Upper lobe of left lung (tissue), 6 donors: ENCODE measurements around the gene LCN9. TPM values are rescaled to one million over a fixed set of nuclear protein-coding genes. Genes with fewer than 3 reads are reported as not detected.

Experiments used
- ATAC-seq, 2 donors: fragments of 200-7000 bp; cut with Tn5 transposase; one replicate each; pipeline ENCODE4 v1.9.1; 2022; ENCODE audit warnings: mild to moderate bottlenecking in 2 of 2, moderate library complexity in 2 of 2; ENCODE audit not compliant: low FRiP score in 2 of 2
- DNase-seq, 2 donors: peaks; one replicate each; pipeline ENCODE4 v3.0.0-alpha.2; 2019 to 2020
- H3K27ac ChIP-seq, 4 donors: fragments of 200-600 bp; sonication (generic); one replicate each; pipeline ENCODE4 v1.5.1; 2016 to 2019
- H3K27me3 ChIP-seq, 4 donors: fragments of 200-600 bp; sonication (generic); one replicate each; pipeline ENCODE4 v1.5.1; 2017 to 2019
- H3K36me3 ChIP-seq, 4 donors: fragments of 200-600 bp; sonication (generic); one replicate each; pipeline ENCODE4 v1.5.1; 2016 to 2019
- H3K4me1 ChIP-seq, 4 donors: fragments of 200-600 bp; sonication (generic); one replicate each; pipeline ENCODE4 v1.5.1; 2018 to 2019
- H3K4me3 ChIP-seq, 4 donors: fragments of 200-600 bp; sonication (generic); one replicate each; pipeline ENCODE4 v1.5.1; 2017 to 2019; ENCODE audit warnings: mild to moderate bottlenecking in 2 of 4, moderate library complexity in 1 of 4
- H3K9me3 ChIP-seq, 4 donors: fragments of 200-600 bp; sonication (generic); one replicate each; pipeline ENCODE4 v1.5.1; 2018 to 2019
- CTCF ChIP-seq, 6 experiments: fragments of 450-650 bp in 4 of 6; fragments of 200-600 bp in 2 of 6; sonication (generic) in 2 of 6; IDR thresholded peaks; one replicate each; pipeline ENCODE4 v1.5.1; 2016 to 2019; ENCODE audit warnings: antibody characterized with exemption in 6 of 6
- EP300 ChIP-seq, 4 donors: sonication (generic); formaldehyde crosslinking; IDR thresholded peaks; one replicate each; pipeline ENCODE4 v1.5.1; 2017; ENCODE audit warnings: antibody characterized with exemption in 4 of 4, control low read depth in 2 of 4
- POLR2A ChIP-seq, 4 donors: fragments of 450-650 bp; IDR thresholded peaks; one replicate each; pipeline ENCODE4 v1.5.1; 2016 to 2017; ENCODE audit warnings: antibody characterized with exemption in 4 of 4, mild to moderate bottlenecking in 2 of 4
- POLR2AphosphoS5 ChIP-seq, 2 donors: sonication (generic); formaldehyde crosslinking; IDR thresholded peaks; one replicate each; pipeline ENCODE4 v1.5.1; 2017; ENCODE audit warnings: antibody characterized with exemption in 2 of 2
- WGBS, 2 donors: methylation state at CpG; one replicate each; pipeline ENCODE4 v1.1.5; 2017 to 2018; 5-methylcytosine and 5-hydroxymethylcytosine counted together
- total RNA-seq, 6 donors: library from RNA; depleted of rRNA in 4 of 6; stranded (reverse); fragments of >200 nt in 4 of 6; gene quantifications; one replicate each; pipeline versions ENCODE4 v1.1.0 to v1.2.1, GENCODE V29; 2016 to 2021
- donor health status: DM: no; HTN: no; CAD: no; lungs with moderate emphysema.
- donor health status: DM: no; HTN: yes; CAD: no; lungs with severe emphysema.

The LCN9 gene
- total RNA-seq, 6 donors from 2014 or later: not detected

GRCh38 chr9:135706288-135706687 is 43.2 kb downstream of the LCN9 start:
- no peak for TF ChIP-seq EP300 (IDR thresholded peaks at IDR 0.05)
- Histone ChIP-seq H3K36me3 (no peaks in the 10 kb centered on the region), H3K27me3 (peaks cover 0 to 28% (median 7%) of the 10 kb centered on the region in 4 donors), H3K9me3 (no peaks in the 10 kb centered on the region), H3K27ac (no peak overlapping the region), H3K4me1 (peaks cover 11 to 12% (median 12%) of the 10 kb centered on the region in 4 donors), H3K4me3 (no peak overlapping the region)
- ATAC-seq (no peak), DNase-seq (peak in 1 of 2 donors; percentile 59)
- 53 to 77% methylated on average over 2 to 9 of the region's 9 CpGs for WGBS, 2 donors

- no peak for ATAC-seq
- H3K27me3 ChIP-seq: peaks cover 0 to 16% (median 5%) of the 10 kb centered on the region in 4 donors
Observed at GRCh38 chr9:135707252-135708138, 44.4 kb downstream of the LCN9 start.

GRCh38 chr9:135708164-135708563 is 45.1 kb downstream of the LCN9 start:
- Histone ChIP-seq H3K27ac (no peak overlapping the region), H3K4me3 (no peak overlapping the region), H3K27me3 (peaks cover 0 to 12% (median 3%) of the 10 kb centered on the region in 4 donors), H3K4me1 (no peaks in the 10 kb centered on the region), H3K9me3 (no peaks in the 10 kb centered on the region), H3K36me3 (no peaks in the 10 kb centered on the region)
- TF ChIP-seq POLR2A (IDR thresholded peaks at IDR 0.05) (no peak), POLR2AphosphoS5 (IDR thresholded peaks at IDR 0.05) (no peak), CTCF (IDR thresholded peaks at IDR 0.05) (no peak), EP300 (IDR thresholded peaks at IDR 0.05) (no peak)
- no peak for DNase-seq
- 84 to 85% methylated on average over 4 of the region's 4 CpGs for WGBS, 2 donors
- no peak for ATAC-seq

More at GRCh38 chr9:135707252-135708138, 44.4 kb downstream of the LCN9 start:
- H3K36me3 ChIP-seq: no peaks in the 10 kb centered on the region
- 34 to 83% methylated on average over 1 to 21 of the region's 23 CpGs for WGBS, 2 donors
- peaks cover under 1 to 2% (median under 1%) of the 10 kb centered on the region in 4 donors for H3K4me1 ChIP-seq
- TF ChIP-seq POLR2AphosphoS5 (IDR thresholded peaks at IDR 0.05) (no peak), POLR2A (IDR thresholded peaks at IDR 0.05) (no peak), CTCF (IDR thresholded peaks at IDR 0.05) (no peak), EP300 (IDR thresholded peaks at IDR 0.05) (no peak)
- DNase-seq: peak in 1 of 2 donors; percentile 56
- no peaks in the 10 kb centered on the region for H3K9me3 ChIP-seq
- no peak overlapping the region for H3K4me3 ChIP-seq
- no peak overlapping the region for H3K27ac ChIP-seq

GRCh38 chr9:135711391-135711790 is 48.3 kb downstream of the LCN9 start:
- H3K36me3 ChIP-seq: no peaks in the 10 kb centered on the region
- H3K9me3 ChIP-seq: no peaks in the 10 kb centered on the region
- H3K4me1 ChIP-seq: peaks cover 0 to 5% (median 0%) of the 10 kb centered on the region in 4 donors
- ATAC-seq: no peak
- no peak overlapping the region for H3K4me3 ChIP-seq
- 89 to 100% methylated on average over 3 to 8 of the region's 12 CpGs for WGBS, 2 donors
- H3K27me3 ChIP-seq: peaks cover 0 to 17% (median 6%) of the 10 kb centered on the region in 4 donors
- DNase-seq: peak in 1 of 2 donors; percentile 53
- no peak for TF ChIP-seq CTCF (IDR thresholded peaks at IDR 0.05)
- no peak for TF ChIP-seq POLR2A (IDR thresholded peaks at IDR 0.05)
- no peak for TF ChIP-seq EP300 (IDR thresholded peaks at IDR 0.05)
- TF ChIP-seq POLR2AphosphoS5 (IDR thresholded peaks at IDR 0.05): no peak
- H3K27ac ChIP-seq: no peak overlapping the region

- Histone ChIP-seq H3K36me3 (no peaks in the 10 kb centered on the region), H3K4me3 (no peak overlapping the region), H3K27ac (no peak overlapping the region), H3K9me3 (no peaks in the 10 kb centered on the region), H3K4me1 (peaks cover 0 to 5% (median 0%) of the 10 kb centered on the region in 4 donors), H3K27me3 (peaks cover 0 to 17% (median 6%) of the 10 kb centered on the region in 4 donors)
- DNase-seq (peak in 1 of 2 donors; percentile 65), ATAC-seq (no peak)
- no peak for TF ChIP-seq CTCF (IDR thresholded peaks at IDR 0.05)
- no peak for TF ChIP-seq EP300 (IDR thresholded peaks at IDR 0.05)
- TF ChIP-seq POLR2AphosphoS5 (IDR thresholded peaks at IDR 0.05): no peak
- TF ChIP-seq POLR2A (IDR thresholded peaks at IDR 0.05): no peak
- WGBS, 2 donors: 74 to 89% methylated on average over 8 to 9 of the region's 10 CpGs
Observed at GRCh38 chr9:135711881-135712280, 48.8 kb downstream of the LCN9 start.
